Karpas-422 (cell line): Measurements from ENCODE around the gene CARD19. TPM values are rescaled to one million over a fixed set of nuclear protein-coding genes. Genes with fewer than 3 reads are reported as not detected.
"Not testable (repeated sequence)": the region's sequence is repeated elsewhere in the genome, so short reads cannot be mapped to it uniquely, and the experiment has no call there.

Source experiments
- DNase-seq: peaks from one replicate; pipeline ENCODE4 v3.0.0-alpha.2; 2015
- H2AFZ ChIP-seq: fragments of 200-600 bp; sonication (generic); 2 replicates; pipeline ENCODE4 v1.6.1; 2014; ENCODE audit warnings: antibody characterized with exemption, low read length, mixed read lengths
- H3K27ac ChIP-seq: fragments of 200-600 bp; sonication (generic); 2 replicates; pipeline ENCODE4 v1.5.1; 2014; ENCODE audit warnings: mild to moderate bottlenecking, low read length, moderate library complexity
- H3K27me3 ChIP-seq: fragments of 200-600 bp; sonication (generic); 2 replicates; pipeline ENCODE4 v1.6.1; 2014; ENCODE audit warnings: low read length, mixed read lengths
- H3K36me3 ChIP-seq: fragments of 200-600 bp; sonication (generic); 2 replicates; pipeline ENCODE4 v1.6.1; 2014; ENCODE audit warnings: low read length, mixed read lengths; ENCODE audit not compliant: insufficient read depth
- H3K4me1 ChIP-seq: fragments of 200-600 bp; sonication (generic); 2 replicates; pipeline ENCODE4 v1.6.1; 2014; ENCODE audit warnings: mild to moderate bottlenecking, low read length, mixed read lengths
- H3K4me2 ChIP-seq: fragments of 200-600 bp; sonication (generic); 2 replicates; pipeline ENCODE4 v1.6.1; 2014; ENCODE audit warnings: low read length, low read depth, mild to moderate bottlenecking; ENCODE audit not compliant: poor library complexity, severe bottlenecking
- H3K4me3 ChIP-seq: fragments of 200-600 bp; sonication (generic); 2 replicates; pipeline ENCODE4 v1.5.1; 2014; ENCODE audit warnings: mild to moderate bottlenecking, antibody characterized with exemption, low read length, mixed read lengths
- H3K79me2 ChIP-seq: fragments of 200-600 bp; sonication (generic); 2 replicates; pipeline ENCODE4 v1.6.1; 2014; ENCODE audit warnings: mild to moderate bottlenecking, low read length, mixed read lengths
- H3K9ac ChIP-seq: fragments of 200-600 bp; sonication (generic); 2 replicates; pipeline ENCODE4 v1.6.0; 2014; ENCODE audit warnings: low read length
- H3K9me2 ChIP-seq: fragments of 200-600 bp; sonication (generic), shearing (Covaris generic); replicated peaks from 2 replicates; pipeline ENCODE4 v1.6.0; 2014; ENCODE audit warnings: mild to moderate bottlenecking, low read length, moderate library complexity; ENCODE audit not compliant: insufficient read depth
- H3K9me3 ChIP-seq: fragments of 300-700, 200-600 bp; sonication (generic); 2 replicates; pipeline ENCODE4 v1.6.1; 2014; ENCODE audit warnings: low read length, mixed read lengths
- H4K20me1 ChIP-seq: fragments of 200-600 bp; sonication (generic); 2 replicates; pipeline ENCODE4 v1.6.1; 2014; ENCODE audit warnings: mild to moderate bottlenecking, antibody characterized with exemption, low read length, low read depth; ENCODE audit not compliant: insufficient read depth
- total RNA-seq: library from RNA; depleted of rRNA; stranded (reverse); fragments of >200 nt; shearing (Covaris generic); gene quantifications from 2 replicates; pipeline ENCODE4 v1.2.3, GENCODE V29; 2014; ENCODE audit warnings: low replicate concordance

The CARD19 gene
- total RNA-seq, 1 experiment from 2014 or later = 5.5 TPM

- Histone ChIP-seq H3K36me3 (no peaks in the 10 kb centered on the region), H3K27ac (no peak overlapping the region), H3K27me3 (peaks cover 4% of the 10 kb centered on the region; the same call in 1 of the 2 replicates), H3K4me2 (no peak overlapping the region), H3K9ac (no peak overlapping the region), H3K4me1 (peaks cover 29% of the 10 kb centered on the region), H3K79me2 (no peaks in the 10 kb centered on the region), H3K9me3 (no peaks in the 10 kb centered on the region), H2AFZ (no peak overlapping the region), H4K20me1 (peaks cover 11% of the 10 kb centered on the region; the same call in 1 of the 2 replicates), H3K4me3 (no peak overlapping the region), H3K9me2 (no peaks in the 10 kb centered on the region)
- DNase-seq = no peak
These were observed 2.4 kb downstream of the CARD19 start for GRCh38 chr9:93098236-93098946.

GRCh38 chr9:93099551-93100275 lies 3.7 kb downstream of the CARD19 start:
- no peak for DNase-seq
- Histone ChIP-seq H3K9me2 (no peaks in the 10 kb centered on the region), H2AFZ (no peak overlapping the region), H3K27ac (no peak overlapping the region), H3K9ac (no peak overlapping the region), H3K4me1 (peaks cover 16% of the 10 kb centered on the region), H3K27me3 (peaks cover 6% of the 10 kb centered on the region; the same call in 1 of the 2 replicates), H3K4me2 (no peak overlapping the region), H3K79me2 (no peaks in the 10 kb centered on the region), H3K9me3 (no peaks in the 10 kb centered on the region), H4K20me1 (peaks cover 11% of the 10 kb centered on the region; the same call in 1 of the 2 replicates), H3K36me3 (no peaks in the 10 kb centered on the region), H3K4me3 (no peak overlapping the region)

GRCh38 chr9:93100276-93100636 lies 4.2 kb downstream of the CARD19 start:
- Histone ChIP-seq H3K9ac (no peak overlapping the region), H2AFZ (no peak overlapping the region)

GRCh38 chr9:93101086-93101485 lies 5.1 kb downstream of the CARD19 start:
- not testable (repeated sequence) for DNase-seq, H3K79me2 ChIP-seq, H3K4me2 ChIP-seq, H3K27me3 ChIP-seq, H3K9me2 ChIP-seq, H3K27ac ChIP-seq, H2AFZ ChIP-seq, H3K9me3 ChIP-seq, H3K4me3 ChIP-seq, H3K9ac ChIP-seq, H3K36me3 ChIP-seq
- H4K20me1 ChIP-seq = peaks cover 11% of the 10 kb centered on the region; the same call in 1 of the 2 replicates
- H3K4me1 ChIP-seq = peaks cover 10% of the 10 kb centered on the region

More at GRCh38 chr9:93100276-93100636, 4.2 kb downstream of the CARD19 start:
- no peak overlapping the region for H3K4me3 ChIP-seq
- peaks cover 11% of the 10 kb centered on the region; the same call in 1 of the 2 replicates for H4K20me1 ChIP-seq
- no peaks in the 10 kb centered on the region for H3K9me3 ChIP-seq
- no peak for DNase-seq
- H3K36me3 ChIP-seq = no peaks in the 10 kb centered on the region
- no peak overlapping the region for H3K27ac ChIP-seq
- no peak overlapping the region for H3K4me2 ChIP-seq
- no peaks in the 10 kb centered on the region for H3K79me2 ChIP-seq
- peaks cover 6% of the 10 kb centered on the region; the same call in 1 of the 2 replicates for H3K27me3 ChIP-seq
- H3K9me2 ChIP-seq = no peaks in the 10 kb centered on the region
- peaks cover 10% of the 10 kb centered on the region for H3K4me1 ChIP-seq

- Histone ChIP-seq H3K4me3 (no peak overlapping the region), H3K9ac (no peak overlapping the region), H3K9me3 (no peaks in the 10 kb centered on the region), H3K4me2 (no peak overlapping the region), H3K79me2 (no peaks in the 10 kb centered on the region), H3K27ac (no peak overlapping the region), H3K4me1 (peaks cover 5% of the 10 kb centered on the region), H3K36me3 (no peaks in the 10 kb centered on the region), H4K20me1 (no peaks in the 10 kb centered on the region), H2AFZ (no peak overlapping the region), H3K9me2 (no peaks in the 10 kb centered on the region), H3K27me3 (peaks cover 6% of the 10 kb centered on the region; the same call in 1 of the 2 replicates)
- no peak for DNase-seq
These were observed 9.6 kb downstream of the CARD19 start for GRCh38 chr9:93105620-93106019.

GRCh38 chr9:93107151-93107824 lies 11.3 kb downstream of the CARD19 start:
- Histone ChIP-seq H3K4me3 (no peak overlapping the region), H3K9ac (no peak overlapping the region), H3K9me3 (no peaks in the 10 kb centered on the region), H4K20me1 (no peaks in the 10 kb centered on the region), H3K36me3 (no peaks in the 10 kb centered on the region), H2AFZ (no peak overlapping the region), H3K4me1 (peaks cover 22% of the 10 kb centered on the region), H3K4me2 (no peak overlapping the region), H3K79me2 (no peaks in the 10 kb centered on the region), H3K9me2 (no peaks in the 10 kb centered on the region), H3K27me3 (peaks cover 5% of the 10 kb centered on the region; the same call in 1 of the 2 replicates), H3K27ac (no peak overlapping the region)
- DNase-seq = no peak

GRCh38 chr9:93107825-93108161 lies 11.8 kb downstream of the CARD19 start:
- Histone ChIP-seq H3K36me3 (no peaks in the 10 kb centered on the region), H4K20me1 (no peaks in the 10 kb centered on the region), H2AFZ (no peak overlapping the region), H3K79me2 (no peaks in the 10 kb centered on the region), H3K27ac (no peak overlapping the region), H3K4me3 (no peak overlapping the region), H3K27me3 (peaks cover 2% of the 10 kb centered on the region; the same call in 1 of the 2 replicates), H3K9me2 (no peaks in the 10 kb centered on the region), H3K9ac (no peak overlapping the region), H3K4me1 (peaks cover 23% of the 10 kb centered on the region), H3K9me3 (no peaks in the 10 kb centered on the region), H3K4me2 (no peak overlapping the region)
- no peak for DNase-seq
